ENCODE measurements around the gene KRT2.

The KRT2 gene

GRCh38 chr12:52615208-52615868 lies 36.7 kb downstream of the KRT2 start:
- Histone ChIP-seq H2BK5ac (ENCODE audit: low read depth, low read length, poor library complexity) (no peak overlapping the region), H2BK120ac (ENCODE audit: insufficient read depth, low read length, poor library complexity) (no peak overlapping the region), H3K23ac (ENCODE audit: low read length) (no peak overlapping the region), H3K79me1 (ENCODE audit: low read length) (no peaks in the 10 kb centered on the region), H3K27ac (ENCODE audit: low read depth, low read length) (no peak overlapping the region), H3K9ac (ENCODE audit: low read length) (no peak overlapping the region), H3K4me2 (ENCODE audit: low read length) (no peak overlapping the region), H3K4ac (ENCODE audit: low read depth, low read length) (no peak overlapping the region), H4K12ac (ENCODE audit: low read depth, low read length) (no peak overlapping the region), H3K36me3 (ENCODE audit: control insufficient read depth in 1 of 2, insufficient read depth in 2 of 2, low read length in 2 of 2) (no peaks in the 10 kb centered on the region), H3K27me3 (ENCODE audit: insufficient read depth, low read length) (no peaks in the 10 kb centered on the region), H2AK5ac (ENCODE audit: low read length) (no peak overlapping the region), H3K79me2 (ENCODE audit: control insufficient read depth, insufficient read depth, low read length, poor library complexity) (no peaks in the 10 kb centered on the region), H2BK12ac (ENCODE audit: low read length) (no peak overlapping the region), H2AFZ (ENCODE audit: insufficient read depth, low read length, poor library complexity) (no peak overlapping the region), H3K14ac (ENCODE audit: low read length) (no peak overlapping the region), H3K18ac (ENCODE audit: low read length) (no peak overlapping the region), H3K4me3 (ENCODE audit: low read depth, low read length) (no peak overlapping the region), H3K4me1 (ENCODE audit: control insufficient read depth in 1 of 2, insufficient read depth in 2 of 2, low read length in 2 of 2) (no peaks in the 10 kb centered on the region), H4K91ac (ENCODE audit: low read depth, low read length) (no peak overlapping the region), H3K9me3 (ENCODE audit: insufficient read depth, low read depth, low read length) (peaks cover 3% of the 10 kb centered on the region), H4K8ac (ENCODE audit: low read depth, low read length) (no peak overlapping the region)
- DNase-seq = no peak
- WGBS (ENCODE audit: extremely low coverage, insufficient coverage, insufficient read length) = no CpG with 5 or more reads among the region's 6 CpGs

GRCh38 chr12:52614381-52615207 lies 37.4 kb downstream of the KRT2 start:
- H3K18ac ChIP-seq (ENCODE audit: low read length) = no peak overlapping the region
- no peak overlapping the region for H4K12ac ChIP-seq (ENCODE audit: low read depth, low read length)
- no peak overlapping the region for H2BK120ac ChIP-seq (ENCODE audit: insufficient read depth, low read length, poor library complexity)
- no peak overlapping the region for H2AK5ac ChIP-seq (ENCODE audit: low read length)
- no peak overlapping the region for H2AFZ ChIP-seq (ENCODE audit: insufficient read depth, low read length, poor library complexity)
- no peak overlapping the region for H4K8ac ChIP-seq (ENCODE audit: low read depth, low read length)
- H3K36me3 ChIP-seq (ENCODE audit: control insufficient read depth in 1 of 2, insufficient read depth in 2 of 2, low read length in 2 of 2) = no peaks in the 10 kb centered on the region
- H2BK12ac ChIP-seq (ENCODE audit: low read length) = no peak overlapping the region
- no peak overlapping the region for H3K14ac ChIP-seq (ENCODE audit: low read length)
- no peak overlapping the region for H3K23ac ChIP-seq (ENCODE audit: low read length)
- H3K4me2 ChIP-seq (ENCODE audit: low read length) = no peak overlapping the region
- no peak overlapping the region for H3K27ac ChIP-seq (ENCODE audit: low read depth, low read length)
- H4K91ac ChIP-seq (ENCODE audit: low read depth, low read length) = no peak overlapping the region
- no peak for DNase-seq
- H3K27me3 ChIP-seq (ENCODE audit: insufficient read depth, low read length) = no peaks in the 10 kb centered on the region
- H3K4me1 ChIP-seq (ENCODE audit: control insufficient read depth in 1 of 2, insufficient read depth in 2 of 2, low read length in 2 of 2) = no peaks in the 10 kb centered on the region
- no peaks in the 10 kb centered on the region for H3K79me1 ChIP-seq (ENCODE audit: low read length)
- peaks cover 3% of the 10 kb centered on the region for H3K9me3 ChIP-seq (ENCODE audit: insufficient read depth, low read depth, low read length)
- no peak overlapping the region for H2BK5ac ChIP-seq (ENCODE audit: low read depth, low read length, poor library complexity)
- H3K4me3 ChIP-seq (ENCODE audit: low read depth, low read length) = no peak overlapping the region
- no peak overlapping the region for H3K4ac ChIP-seq (ENCODE audit: low read depth, low read length)
- no peak overlapping the region for H3K9ac ChIP-seq (ENCODE audit: low read length)
- no peaks in the 10 kb centered on the region for H3K79me2 ChIP-seq (ENCODE audit: control insufficient read depth, insufficient read depth, low read length, poor library complexity)
- no CpG with 5 or more reads among the region's 10 CpGs for WGBS (ENCODE audit: extremely low coverage, insufficient coverage, insufficient read length)

- Histone ChIP-seq H3K79me2 (ENCODE audit: control insufficient read depth, insufficient read depth, low read length, poor library complexity) (no peaks in the 10 kb centered on the region), H3K4me3 (ENCODE audit: low read depth, low read length) (no peak overlapping the region), H3K27ac (ENCODE audit: low read depth, low read length) (no peak overlapping the region), H4K12ac (ENCODE audit: low read depth, low read length) (no peak overlapping the region), H4K8ac (ENCODE audit: low read depth, low read length) (no peak overlapping the region), H3K14ac (ENCODE audit: low read length) (no peak overlapping the region), H4K91ac (ENCODE audit: low read depth, low read length) (no peak overlapping the region), H3K4me2 (ENCODE audit: low read length) (no peak overlapping the region), H3K18ac (ENCODE audit: low read length) (no peak overlapping the region), H3K4ac (ENCODE audit: low read depth, low read length) (no peak overlapping the region), H3K4me1 (ENCODE audit: control insufficient read depth in 1 of 2, insufficient read depth in 2 of 2, low read length in 2 of 2) (no peaks in the 10 kb centered on the region), H3K27me3 (ENCODE audit: insufficient read depth, low read length) (no peaks in the 10 kb centered on the region), H3K36me3 (ENCODE audit: control insufficient read depth in 1 of 2, insufficient read depth in 2 of 2, low read length in 2 of 2) (no peaks in the 10 kb centered on the region), H3K23ac (ENCODE audit: low read length) (no peak overlapping the region), H2BK120ac (ENCODE audit: insufficient read depth, low read length, poor library complexity) (no peak overlapping the region), H3K9me3 (ENCODE audit: insufficient read depth, low read depth, low read length) (peaks cover 3% of the 10 kb centered on the region), H3K79me1 (ENCODE audit: low read length) (no peaks in the 10 kb centered on the region), H3K9ac (ENCODE audit: low read length) (no peak overlapping the region), H2AK5ac (ENCODE audit: low read length) (no peak overlapping the region), H2AFZ (ENCODE audit: insufficient read depth, low read length, poor library complexity) (no peak overlapping the region), H2BK12ac (ENCODE audit: low read length) (no peak overlapping the region), H2BK5ac (ENCODE audit: low read depth, low read length, poor library complexity) (no peak overlapping the region)
- no peak for DNase-seq
- no CpG with 5 or more reads among the region's 9 CpGs for WGBS (ENCODE audit: extremely low coverage, insufficient coverage, insufficient read length)
Observed at GRCh38 chr12:52613384-52614030, 38.5 kb downstream of the KRT2 start.

GRCh38 chr12:52612431-52613383 lies 39.3 kb downstream of the KRT2 start:
- no peak overlapping the region for H2BK120ac ChIP-seq (ENCODE audit: insufficient read depth, low read length, poor library complexity)
- no CpG with 5 or more reads among the region's 5 CpGs for WGBS (ENCODE audit: extremely low coverage, insufficient coverage, insufficient read length)
- no peak overlapping the region for H2BK5ac ChIP-seq (ENCODE audit: low read depth, low read length, poor library complexity)

More at GRCh38 chr12:52612431-52613383, 39.3 kb downstream of the KRT2 start:
- Histone ChIP-seq H2AFZ (ENCODE audit: insufficient read depth, low read length, poor library complexity) (no peak overlapping the region), H3K4ac (ENCODE audit: low read depth, low read length) (no peak overlapping the region), H3K4me2 (ENCODE audit: low read length) (no peak overlapping the region), H3K9me3 (ENCODE audit: insufficient read depth, low read depth, low read length) (peaks cover 3% of the 10 kb centered on the region), H3K4me1 (ENCODE audit: control insufficient read depth in 1 of 2, insufficient read depth in 2 of 2, low read length in 2 of 2) (no peaks in the 10 kb centered on the region), H3K14ac (ENCODE audit: low read length) (no peak overlapping the region), H3K4me3 (ENCODE audit: low read depth, low read length) (no peak overlapping the region), H3K79me1 (ENCODE audit: low read length) (no peaks in the 10 kb centered on the region), H3K36me3 (ENCODE audit: control insufficient read depth in 1 of 2, insufficient read depth in 2 of 2, low read length in 2 of 2) (no peaks in the 10 kb centered on the region), H4K8ac (ENCODE audit: low read depth, low read length) (no peak overlapping the region), H3K9ac (ENCODE audit: low read length) (no peak overlapping the region), H3K18ac (ENCODE audit: low read length) (no peak overlapping the region), H4K12ac (ENCODE audit: low read depth, low read length) (no peak overlapping the region), H3K27me3 (ENCODE audit: insufficient read depth, low read length) (no peaks in the 10 kb centered on the region), H4K91ac (ENCODE audit: low read depth, low read length) (no peak overlapping the region), H3K79me2 (ENCODE audit: control insufficient read depth, insufficient read depth, low read length, poor library complexity) (no peaks in the 10 kb centered on the region), H3K27ac (ENCODE audit: low read depth, low read length) (no peak overlapping the region), H3K23ac (ENCODE audit: low read length) (no peak overlapping the region), H2AK5ac (ENCODE audit: low read length) (no peak overlapping the region), H2BK12ac (ENCODE audit: low read length) (no peak overlapping the region)
- DNase-seq = peak; percentile 51 to 75
